PC-3 (cell line): ENCODE results near the gene GPBAR1.

Source experiments
- CTCF ChIP-seq: fragments of 300-600 bp; sonication (generic); conservative IDR thresholded peaks from 2 replicates; pipeline ENCODE4 v1.5.1; 2017; ENCODE audit warnings: antibody characterized with exemption, low read depth, mild to moderate bottlenecking, low read length
- EZH2 ChIP-seq: fragments of 300-600 bp; sonication (generic); IDR thresholded peaks from one replicate; pipeline ENCODE4 v1.6.1; 2017; ENCODE audit warnings: antibody characterized with exemption, mild to moderate bottlenecking, low read length; ENCODE audit not compliant: unreplicated experiment
- EZH2phosphoT487 ChIP-seq: fragments of 300-600 bp; sonication (generic); IDR thresholded peaks from 2 replicates; pipeline ENCODE4 v1.6.1; 2018; ENCODE audit warnings: mild to moderate bottlenecking, antibody characterized with exemption, low read length, borderline replicate concordance

GRCh38 chr2:218290316-218291261, 29.8 kb downstream of the GPBAR1 start:
- no peak for TF ChIP-seq CTCF
- no peak for TF ChIP-seq EZH2
- TF ChIP-seq EZH2phosphoT487 = no peak
